GM12878 (cell line): Measurements from ENCODE around the gene BCHE. TPM values are rescaled to one million over a fixed set of nuclear protein-coding genes. Genes with fewer than 3 reads are reported as not detected.
A peak's percentile ranks its signal among the peaks of the same experiment; 100 is the strongest.

Experiments
- ATAC-seq: fragments of 200-7000 bp; cut with Tn5 transposase; 3 replicates; pipeline ENCODE4 v1.9.1; 2020; ENCODE audit warnings: mild to moderate bottlenecking, moderate library complexity
- BruUV-seq: library from RNA; stranded (reverse); fragments of 400-500 nt; replicated peaks from 2 replicates; lab custom pipeline; 2021; lab: Mats Ljungman, UMichigan
- CTCF ChIA-PET: fragments of 300-600 bp; sonication (Branson Sonifier 250); formaldehyde crosslinking; extraction: SDS; loops from one replicate; lab custom pipeline; 2021; ENCODE audit warnings: inconsistent platforms; lab: Yijun Ruan, JAX
- POLR2A ChIA-PET: fragments of 350-600 bp; formaldehyde crosslinking; extraction: SDS; loops from one replicate; lab custom pipeline; 2021; ENCODE audit warnings: inconsistent platforms; lab: Charles Lee
- RAD21 ChIA-PET: fragments of 300-600 bp; sonication (Branson Sonifier 250); formaldehyde crosslinking; loops from one replicate; lab custom pipeline; 2023; ENCODE audit warnings: antibody characterized with exemption; ENCODE audit not compliant: unreplicated experiment; lab: Charles Lee
- SMC1A ChIA-PET: fragments of 300-600 bp; sonication (Branson Sonifier 250); formaldehyde crosslinking; loops from one replicate; lab custom pipeline; 2023; ENCODE audit not compliant: unreplicated experiment, uncharacterized antibody; lab: Charles Lee
- DNase-seq: peaks from one replicate; pipeline ENCODE4 v3.0.0-alpha.2; 2011; ENCODE audit warnings: low read depth, low spot score
- FAIRE-seq: peaks from 3 replicates; lab custom pipeline; 2011; peaks lifted over from hg19 to GRCh38; lab: Jason Lieb, UNC
- H2AFZ ChIP-seq: 2 replicates; pipeline ENCODE4 v1.6.0; 2011; ENCODE audit warnings: low read depth, low read length, control low read depth; ENCODE audit not compliant: control insufficient read depth
- H3K27ac ChIP-seq: 2 replicates; pipeline ENCODE4 v1.5.1; 2011; ENCODE audit warnings: control low read depth; ENCODE audit not compliant: control insufficient read depth, insufficient read depth
- H3K27me3 ChIP-seq, 2 experiments: replicated peaks in 1 of 2; 2 replicates each; pipeline versions ENCODE4 v1.6.0 to v1.6.1; 2011; ENCODE audit warnings: low read length in 1 of 2; ENCODE audit not compliant: control insufficient read depth in 2 of 2, insufficient read depth in 2 of 2
- H3K36me3 ChIP-seq, 2 experiments: 2 replicates each; pipeline ENCODE4 v1.5.1; 2011; ENCODE audit warnings: low read length in 1 of 2; ENCODE audit not compliant: control insufficient read depth in 2 of 2, insufficient read depth in 2 of 2
- H3K4me1 ChIP-seq: 2 replicates; pipeline ENCODE4 v1.6.1; 2011; ENCODE audit warnings: mild to moderate bottlenecking, low read length, moderate library complexity, mixed read lengths; ENCODE audit not compliant: control insufficient read depth, insufficient read depth
- H3K4me2 ChIP-seq: 2 replicates; pipeline ENCODE4 v1.6.0; 2011; ENCODE audit warnings: control low read depth; ENCODE audit not compliant: control insufficient read depth, insufficient read depth
- H3K4me3 ChIP-seq: fragments of 200-600 bp; sonication (generic); 2 replicates; pipeline ENCODE4 v1.5.1; 2016
- H3K79me2 ChIP-seq: 2 replicates; pipeline ENCODE4 v1.6.0; 2011; ENCODE audit warnings: low read length; ENCODE audit not compliant: control insufficient read depth, insufficient read depth
- H3K9ac ChIP-seq: 2 replicates; pipeline ENCODE4 v1.8.0; 2011; ENCODE audit warnings: low read length, control low read depth, mixed read lengths; ENCODE audit not compliant: control insufficient read depth, insufficient read depth
- H3K9me3 ChIP-seq: replicated peaks from 3 replicates; pipeline ENCODE4 v1.5.1; 2011; ENCODE audit warnings: mild to moderate bottlenecking, low read length; ENCODE audit not compliant: control insufficient read depth, insufficient read depth
- H4K20me1 ChIP-seq: 2 replicates; pipeline ENCODE4 v1.6.0; 2011; ENCODE audit not compliant: control insufficient read depth, insufficient read depth
- ATF3 ChIP-seq: IDR thresholded peaks from 2 replicates; pipeline ENCODE4 v1.6.1; 2011; ENCODE audit warnings: low read depth, mild to moderate bottlenecking, low read length, moderate library complexity, borderline replicate concordance; ENCODE audit errors: extremely low read depth
- ATF7 ChIP-seq: fragments of 450-650 bp; IDR thresholded peaks from 2 replicates; pipeline ENCODE4 v1.6.1; 2016; ENCODE audit warnings: low read depth, mild to moderate bottlenecking
- IKZF1 ChIP-seq: fragments of 450-650 bp; conservative IDR thresholded peaks from 2 replicates; pipeline ENCODE4 v1.6.1; 2017; ENCODE audit warnings: antibody characterized with exemption, mild to moderate bottlenecking
- JUND ChIP-seq: IDR thresholded peaks from 2 replicates; pipeline ENCODE4 v1.6.1; 2012; ENCODE audit warnings: low read depth, mild to moderate bottlenecking, low read length, improper control_type of control experiment, moderate library complexity
- LARP7 ChIP-seq: fragments of 450-650 bp; IDR thresholded peaks from 2 replicates; pipeline ENCODE4 v1.6.1; 2017; ENCODE audit warnings: mild to moderate bottlenecking
- MAX ChIP-seq: IDR thresholded peaks from 2 replicates; pipeline ENCODE4 v1.6.1; 2012; ENCODE audit warnings: low read depth, low read length, improper control_type of control experiment
- MLLT1 ChIP-seq: fragments of 450-650 bp; IDR thresholded peaks from 2 replicates; pipeline ENCODE4 v1.6.1; 2016; ENCODE audit warnings: mild to moderate bottlenecking
- NBN ChIP-seq: fragments of 450-650 bp; IDR thresholded peaks from 2 replicates; pipeline ENCODE4 v1.6.1; 2016
- SMARCA5 ChIP-seq: fragments of 450-650 bp; IDR thresholded peaks from 2 replicates; pipeline ENCODE4 v1.6.1; 2017; ENCODE audit warnings: mild to moderate bottlenecking
- ZNF207 ChIP-seq: fragments of 450-650 bp; IDR thresholded peaks from 2 replicates; pipeline ENCODE4 v1.6.1; 2014; ENCODE audit warnings: antibody characterized with exemption, mild to moderate bottlenecking, borderline replicate concordance
- ZZZ3 ChIP-seq: IDR thresholded peaks from 2 replicates; pipeline ENCODE4 v1.6.1; 2011; ENCODE audit warnings: low read depth; ENCODE audit not compliant: control insufficient read depth, insufficient read length
- WGBS: methylation state at CpG from one replicate; pipeline ENCODE4 v1.1.6; 2016; ENCODE audit warnings: low lambda C conversion rate; ENCODE audit not compliant: insufficient replicate concordance, insufficient coverage; ENCODE audit errors: missing lambda C conversion rate; 5-methylcytosine and 5-hydroxymethylcytosine counted together
- in situ Hi-C: fragments of 300-500 bp; cut with MboI; formaldehyde crosslinking; loops from 9 replicates; pipeline ENCODE4 v1.14.3; 2018; ENCODE audit warnings: mixed read lengths
- intact Hi-C: fragments of 100-400 bp; cut with micrococcal nuclease; formaldehyde crosslinking; loops from one replicate; pipeline ENCODE4 v1.14.2; 2022; ENCODE audit not compliant: unreplicated experiment
- polyA plus RNA-seq, 11 experiments: library from polyadenylated mRNA; depleted of rRNA in 4 of 11; unstranded in 6 of 11; stranded (reverse) in 5 of 11; fragments of >200 nt; fragmentation: Nextera tagmentation in 4 of 11; fragmentation: Illumina TruSeq in 1 of 11; extraction: Ambion mirVana in 4 of 11; extraction: Trizol in 1 of 11; gene quantifications; 1 replicate in 1 of 11; 2 replicates in 10 of 11; pipeline versions ENCODE4 v1.2.1 to v1.2.3, GENCODE V29; 2011 to 2016; ENCODE audit warnings: inconsistent platforms in 2 of 11, missing spikeins in 2 of 11, low read depth in 1 of 11
- total RNA-seq, 4 experiments: library from RNA; depleted of rRNA in 3 of 4; stranded (reverse); fragments of >200 nt in 3 of 4; fragmentation: Illumina TruSeq in 1 of 4; extraction: Trizol in 1 of 4; gene quantifications; 2 replicates each; pipeline versions ENCODE4 v1.2.1 to v1.2.3, GENCODE V29; 2013 to 2021

BCHE gene
- total and polyA plus RNA-seq, 10 of the 15 experiments (the other 5 are each of a cell fraction or from before 2014, with no cell fraction given): 16.8 to 233 (median 29.3) TPM

- no peak for FAIRE-seq
- no peak overlapping the region for H3K27ac ChIP-seq
- H3K9me3 ChIP-seq: no peaks in the 10 kb centered on the region
- H3K27me3 ChIP-seq: no peaks in the 10 kb centered on the region
- no peaks in the 10 kb centered on the region for H4K20me1 ChIP-seq
- TF ChIP-seq LARP7 (0 out of 2 replicates have a peak, but pooled peaks have one; percentile 35), ATF7 (peak; percentile 90), NBN (no peak), SMARCA5 (no peak), MAX (no peak), IKZF1 (peak; percentile 43; the same call in 1 of the 2 replicates)
- WGBS: 4% methylated on average over 3 of the region's 3 CpGs
- SMC1A ChIA-PET: interaction anchor here (0.9 to 1.9 kb wide), 3 partner anchors 8 to 41 kb away, joined by 4 to 6 read pairs (median 5); no protein-coding TSS in a partner anchor
- CTCF ChIA-PET: interaction anchor here (0.6 to 1.3 kb wide), 2 partner anchors 9 to 16 kb away, joined by 3 to 4 read pairs; no protein-coding TSS in a partner anchor
- H3K4me3 ChIP-seq: no peak overlapping the region
- no peak overlapping the region for H2AFZ ChIP-seq
- no peak overlapping the region for H3K4me2 ChIP-seq
- H3K36me3 ChIP-seq: no peaks in the 10 kb centered on the region
- no TSS peak for BruUV-seq
- in situ Hi-C loops (no loop called here), intact Hi-C loops (no loop called here)
- POLR2A ChIA-PET: interaction anchor here (1.6 kb wide), 1 partner anchor 9 kb away, joined by 5 read pairs; no protein-coding TSS in a partner anchor
- DNase-seq: no peak
- H3K9ac ChIP-seq: no peak overlapping the region
- RAD21 ChIA-PET: interaction anchor here (0.9 to 8.7 kb wide), 4 partner anchors 8 to 42 kb away, joined by 3 to 98 read pairs (median 7); no protein-coding TSS in a partner anchor
- no peaks in the 10 kb centered on the region for H3K79me2 ChIP-seq
- ATAC-seq: peak; percentile 2
- no peaks in the 10 kb centered on the region for H3K4me1 ChIP-seq
Observed at GRCh38 chr3:165830746-165831145, 6.5 kb downstream of the BCHE start.

GRCh38 chr3:165827883-165828282 is 9.3 kb downstream of the BCHE start:
- Histone ChIP-seq H3K9ac (no peak overlapping the region), H3K27me3 (no peaks in the 10 kb centered on the region), H3K4me2 (no peak overlapping the region), H3K4me3 (no peak overlapping the region), H3K36me3 (no peaks in the 10 kb centered on the region), H3K79me2 (no peaks in the 10 kb centered on the region), H2AFZ (no peak overlapping the region), H3K27ac (no peak overlapping the region), H3K4me1 (no peaks in the 10 kb centered on the region), H3K9me3 (no peaks in the 10 kb centered on the region), H4K20me1 (no peaks in the 10 kb centered on the region)
- DNase-seq: no peak
- peak; percentile 45 for ATAC-seq
- ChIA-PET RAD21 (interaction anchor here (1.2 to 8.7 kb wide), 6 partner anchors 9 to 39 kb away, joined by 4 to 98 read pairs (median 8); partner anchors contain the start of gene BCHE), SMC1A (interaction anchor here (1.0 to 6.6 kb wide), 7 partner anchors 9 to 102 kb away, joined by 3 to 55 read pairs (median 3); partner anchors contain the start of gene BCHE), POLR2A (interaction anchor here (0.9 to 3.0 kb wide), 5 partner anchors 9 to 27 kb away, joined by 3 to 10 read pairs (median 4); partner anchors contain the start of gene BCHE), CTCF (interaction anchor here (1.7 kb wide), 1 partner anchor 27 kb away, joined by 4 read pairs; no protein-coding TSS in a partner anchor)
- FAIRE-seq: peak; percentile 66
- intact Hi-C loops (no loop called here), in situ Hi-C loops (no loop called here)
- no TSS peak for BruUV-seq
- WGBS: 0% methylated on average over 1 of the region's 1 CpG
- TF ChIP-seq ZZZ3: no peak
- no peak for TF ChIP-seq JUND
- no peak for TF ChIP-seq ZNF207
- no peak for TF ChIP-seq ATF3
- peak; percentile 90; the same call in 1 of the 2 replicates for TF ChIP-seq MLLT1
